HEK293 (cell line): ENCODE data around the gene TMEM132A.

Experiments used
- CTCF ChIA-PET: fragments of 350-600 bp; formaldehyde crosslinking; extraction: SDS; loops from one replicate; lab custom pipeline; 2021; ENCODE audit warnings: antibody characterized with exemption; lab: Yijun Ruan, JAX
- POLR2A ChIA-PET: fragments of 300-600 bp; formaldehyde crosslinking; extraction: SDS; loops from one replicate; lab custom pipeline; 2020; ENCODE audit warnings: antibody characterized with exemption, inconsistent platforms; lab: Yijun Ruan, JAX
- H3K27ac ChIP-seq: fragments of 200-500 bp; sonication (Bioruptor generic); 2 replicates; pipeline ENCODE4 v1.5.1; 2014; ENCODE audit warnings: low read depth, low read length, control low read depth, inconsistent platforms; ENCODE audit errors: extremely low read depth
- H3K36me3 ChIP-seq, 2 experiments: fragments of 200-500 bp in 1 of 2; sonication (Bioruptor generic) in 1 of 2; 1 replicate in 1 of 2; 2 replicates in 1 of 2; pipeline ENCODE4 v1.5.1; 2014 to 2017; ENCODE audit warnings: inconsistent platforms in 2 of 2, low read length in 2 of 2; ENCODE audit not compliant: control insufficient read depth in 2 of 2, insufficient read depth in 1 of 2
- H3K4me1 ChIP-seq: fragments of 200-500 bp; sonication (Bioruptor generic); 2 replicates; pipeline ENCODE4 v1.5.1; 2014; ENCODE audit warnings: mild to moderate bottlenecking, low read length, inconsistent platforms; ENCODE audit not compliant: control insufficient read depth, insufficient read depth
- H3K4me3 ChIP-seq: 2 replicates; pipeline ENCODE4 v1.5.1; 2011; ENCODE audit warnings: low read depth, mild to moderate bottlenecking, control low read depth, low read length, moderate library complexity
- H3K9me3 ChIP-seq: fragments of 200-500 bp; sonication (Bioruptor generic); 2 replicates; pipeline ENCODE4 v1.5.1; 2014; ENCODE audit warnings: low read depth, low read length, inconsistent platforms; ENCODE audit not compliant: control insufficient read depth, insufficient read depth
- GFI1B ChIP-seq: fragments of 450-650 bp; formaldehyde crosslinking; IDR thresholded peaks from 2 replicates; pipeline ENCODE4 v1.5.1; 2016; ENCODE audit warnings: missing biosample characterization, missing genetic modification characterization
- HOXC10 ChIP-seq: sonication (generic); formaldehyde crosslinking; IDR thresholded peaks from 2 replicates; pipeline ENCODE4 v1.8.1; 2023; ENCODE audit warnings: mild to moderate bottlenecking, missing genetic modification reagents
- SCRT2 ChIP-seq: fragments of 450-650 bp; formaldehyde crosslinking; IDR thresholded peaks from 2 replicates; pipeline ENCODE4 v1.5.1; 2016; ENCODE audit warnings: missing biosample characterization, missing genetic modification characterization
- SP7 ChIP-seq: fragments of 450-650 bp; formaldehyde crosslinking; IDR thresholded peaks from 2 replicates; pipeline ENCODE4 v1.5.1; 2016; ENCODE audit warnings: missing biosample characterization, missing genetic modification characterization
- TRIM28 ChIP-seq: IDR thresholded peaks from 2 replicates; pipeline ENCODE4 v1.6.1; 2011; ENCODE audit warnings: low read length, control low read depth, borderline replicate concordance
- WT1 ChIP-seq: fragments of 450-650 bp; formaldehyde crosslinking; IDR thresholded peaks from 2 replicates; pipeline ENCODE4 v1.5.1; 2016; ENCODE audit warnings: missing biosample characterization, missing genetic modification characterization
- ZNF48 ChIP-seq: fragments of 450-650 bp; formaldehyde crosslinking; IDR thresholded peaks from 2 replicates; pipeline ENCODE4 v1.5.1; 2016; ENCODE audit warnings: missing biosample characterization, missing genetic modification characterization
- ZNF529 ChIP-seq: fragments of 450-650 bp; formaldehyde crosslinking; IDR thresholded peaks from 2 replicates; pipeline ENCODE4 v1.5.1; 2017; ENCODE audit warnings: missing genetic modification characterization, missing biosample characterization; ENCODE audit not compliant: insufficient replicate concordance
- ZNF768 ChIP-seq: fragments of 450-650 bp; formaldehyde crosslinking; IDR thresholded peaks from 2 replicates; pipeline ENCODE4 v1.5.1; 2018; ENCODE audit warnings: missing biosample characterization, mild to moderate bottlenecking, missing genetic modification characterization
- ZSCAN30 ChIP-seq: fragments of 450-650 bp; IDR thresholded peaks from 2 replicates; pipeline ENCODE4 v1.5.1; 2018; ENCODE audit warnings: missing biosample characterization, mild to moderate bottlenecking, missing genetic modification characterization, moderate library complexity

The TMEM132A gene

DNA sequence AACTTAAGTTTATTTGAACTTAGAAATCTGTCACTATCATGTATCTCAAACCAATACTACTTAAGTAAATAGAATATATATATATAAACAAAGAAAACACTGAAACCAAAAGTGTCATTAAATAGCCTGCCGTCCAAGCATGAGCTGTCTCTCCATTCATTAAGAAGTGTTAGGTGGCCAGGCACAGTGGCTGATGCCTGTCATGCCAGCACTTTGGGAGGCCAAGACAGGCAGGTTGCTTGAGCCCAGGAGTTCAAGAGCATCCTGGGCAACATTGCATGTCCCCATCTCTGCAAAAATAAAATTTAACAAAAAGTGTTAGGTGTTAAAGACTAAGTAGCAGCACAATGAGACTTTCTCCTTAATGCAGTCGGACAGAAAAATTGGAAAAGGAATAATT is 61.2 kb downstream of the TMEM132A start:
- Histone ChIP-seq H3K9me3 (no peaks in the 10 kb centered on the region), H3K4me1 (no peaks in the 10 kb centered on the region), H3K4me3 (no peak overlapping the region), H3K36me3 (no peaks in the 10 kb centered on the region), H3K27ac (no peak overlapping the region)
- ChIA-PET CTCF (interaction anchor here (0.9 kb wide), 1 partner anchor 210 kb away, joined by 3 read pairs; no protein-coding TSS in a partner anchor), POLR2A (no interaction called here)
- no peak for TF ChIP-seq TRIM28
- no peak for TF ChIP-seq HOXC10 (CRISPR knock-in tag)
- TF ChIP-seq ZNF48 (tag by site-specific recombination), result no peak
- no peak for TF ChIP-seq SCRT2 (tag by site-specific recombination)

DNA sequence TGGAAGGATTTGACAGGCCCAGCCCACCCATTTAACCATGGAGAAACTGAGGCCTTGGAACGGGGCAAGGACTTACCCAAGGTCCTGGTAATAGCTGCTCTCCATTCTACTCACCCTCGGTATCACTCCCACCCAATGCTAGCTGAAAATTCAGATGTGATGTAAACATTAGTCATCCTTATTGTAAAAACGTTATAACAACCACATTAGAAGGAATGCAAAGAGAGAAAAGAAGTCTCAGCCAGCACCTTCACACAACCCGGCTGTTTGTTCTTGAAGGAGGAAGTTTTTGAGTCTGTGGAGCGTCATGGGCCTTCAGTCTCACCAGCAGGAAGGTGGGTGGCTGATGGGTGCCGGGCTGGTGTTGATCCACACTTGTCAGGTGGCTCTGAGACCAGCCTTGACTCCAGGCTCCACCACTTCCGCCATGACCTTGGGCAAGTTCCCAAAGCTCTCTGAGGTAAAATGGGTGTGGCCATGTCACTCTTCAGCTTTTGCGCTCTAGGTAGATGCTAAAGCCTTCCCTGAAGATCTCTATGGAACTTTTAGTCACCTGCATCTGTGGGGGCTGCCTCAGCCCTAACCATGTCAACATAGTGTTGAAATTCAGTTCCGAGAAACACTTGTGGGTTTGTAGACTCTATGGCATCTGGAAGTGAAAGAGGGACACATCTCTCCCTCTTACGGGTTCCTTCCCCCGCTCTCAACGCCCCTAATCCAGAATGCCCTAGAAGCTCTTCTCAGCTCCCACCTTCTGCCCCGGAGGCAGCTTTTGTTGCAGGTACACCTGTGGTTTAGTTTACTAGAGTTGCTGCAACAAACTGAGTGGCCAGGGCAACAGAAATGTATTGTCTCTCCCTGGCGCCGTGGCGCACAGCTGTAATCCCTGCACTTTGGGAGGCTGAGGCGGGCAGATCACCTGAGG is 62.0 kb downstream of the TMEM132A start:
- Histone ChIP-seq H3K4me3 (no peak overlapping the region), H3K27ac (no peak overlapping the region), H3K36me3 (no peaks in the 10 kb centered on the region), H3K9me3 (no peaks in the 10 kb centered on the region), H3K4me1 (no peaks in the 10 kb centered on the region)
- ChIA-PET POLR2A (no interaction called here), CTCF (interaction anchor here (0.6 to 1.3 kb wide), 4 partner anchors 17 to 211 kb away, joined by 3 read pairs; no protein-coding TSS in a partner anchor)
- no peak for TF ChIP-seq ZSCAN30 (tag by site-specific recombination)
- no peak for TF ChIP-seq ZNF529
- TF ChIP-seq ZNF768 (tag by site-specific recombination), result no peak
- TF ChIP-seq GFI1B (tag by site-specific recombination), result no peak
- TF ChIP-seq SP7, result no peak
- TF ChIP-seq WT1 (tag by site-specific recombination), result no peak
